Ramos (cell line): ENCODE results near the gene BRIX1.

ENCODE experiments used
- in situ Hi-C: fragments of 300-500 bp; cut with MboI; formaldehyde crosslinking; loops from one replicate; pipeline ENCODE4 v1.14.3; 2022; ENCODE audit warnings: low sequenced_read_pairs; ENCODE audit not compliant: unreplicated experiment

The BRIX1 gene, protein sequence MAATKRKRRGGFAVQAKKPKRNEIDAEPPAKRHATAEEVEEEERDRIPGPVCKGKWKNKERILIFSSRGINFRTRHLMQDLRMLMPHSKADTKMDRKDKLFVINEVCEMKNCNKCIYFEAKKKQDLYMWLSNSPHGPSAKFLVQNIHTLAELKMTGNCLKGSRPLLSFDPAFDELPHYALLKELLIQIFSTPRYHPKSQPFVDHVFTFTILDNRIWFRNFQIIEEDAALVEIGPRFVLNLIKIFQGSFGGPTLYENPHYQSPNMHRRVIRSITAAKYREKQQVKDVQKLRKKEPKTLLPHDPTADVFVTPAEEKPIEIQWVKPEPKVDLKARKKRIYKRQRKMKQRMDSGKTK

GRCh38 chr5:34915139-34915855 lies at the start of gene BRIX1, which contains the start of gene RAD1:
Gene BRIX1 (plus strand): TSS chr5:34915711. CDS start chr5:34915739, 28 bp downstream.
Gene RAD1 (minus strand): TSS chr5:34915504. CDS start chr5:34914892, 612 bp downstream.
- in situ Hi-C loops, result loop anchor here (25.0 kb wide), 1 partner anchor 1453 kb away; no protein-coding TSS in a partner anchor

GRCh38 chr5:34866989-34867471 lies 48.5 kb upstream of the BRIX1 start:
- in situ Hi-C loops, result no loop called here

- in situ Hi-C loops, result no loop called here
Observed at GRCh38 chr5:34867660-34868059, 47.9 kb upstream of the BRIX1 start.

- in situ Hi-C loops, result no loop called here
Observed at GRCh38 chr5:34868791-34869190, 46.7 kb upstream of the BRIX1 start.

DNA sequence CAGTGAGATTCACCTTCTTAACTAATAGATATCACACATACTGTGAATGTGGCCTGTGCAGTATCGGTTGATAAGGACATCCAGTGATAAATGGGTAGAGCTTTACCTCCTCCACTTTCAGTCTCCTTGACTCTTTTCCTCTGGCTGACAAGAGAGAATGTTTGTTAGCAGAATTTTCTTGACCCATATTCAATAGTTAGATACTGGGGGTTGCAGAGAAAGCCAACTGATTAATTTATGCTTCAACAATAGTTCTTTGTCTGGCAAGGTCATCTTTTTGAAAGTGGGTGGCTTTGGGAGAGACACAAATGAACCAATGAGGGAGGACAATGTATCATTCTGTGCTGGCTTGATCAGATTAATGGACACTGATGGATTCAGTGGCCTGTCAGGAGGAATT lies 46.3 kb upstream of the BRIX1 start:
- in situ Hi-C loops, result no loop called here

- in situ Hi-C loops, result no loop called here
Observed at GRCh38 chr5:34870382-34870781, 45.1 kb upstream of the BRIX1 start.

- in situ Hi-C loops, result loop anchor here (25.0 kb wide), 1 partner anchor 389 kb away; no protein-coding TSS in a partner anchor
Observed at GRCh38 chr5:34876275-34876674, 39.2 kb upstream of the BRIX1 start.

GRCh38 chr5:34881246-34881645 lies 34.3 kb upstream of the BRIX1 start:
- in situ Hi-C loops, result loop anchor here (25.0 kb wide), 1 partner anchor 394 kb away; no protein-coding TSS in a partner anchor

DNA sequence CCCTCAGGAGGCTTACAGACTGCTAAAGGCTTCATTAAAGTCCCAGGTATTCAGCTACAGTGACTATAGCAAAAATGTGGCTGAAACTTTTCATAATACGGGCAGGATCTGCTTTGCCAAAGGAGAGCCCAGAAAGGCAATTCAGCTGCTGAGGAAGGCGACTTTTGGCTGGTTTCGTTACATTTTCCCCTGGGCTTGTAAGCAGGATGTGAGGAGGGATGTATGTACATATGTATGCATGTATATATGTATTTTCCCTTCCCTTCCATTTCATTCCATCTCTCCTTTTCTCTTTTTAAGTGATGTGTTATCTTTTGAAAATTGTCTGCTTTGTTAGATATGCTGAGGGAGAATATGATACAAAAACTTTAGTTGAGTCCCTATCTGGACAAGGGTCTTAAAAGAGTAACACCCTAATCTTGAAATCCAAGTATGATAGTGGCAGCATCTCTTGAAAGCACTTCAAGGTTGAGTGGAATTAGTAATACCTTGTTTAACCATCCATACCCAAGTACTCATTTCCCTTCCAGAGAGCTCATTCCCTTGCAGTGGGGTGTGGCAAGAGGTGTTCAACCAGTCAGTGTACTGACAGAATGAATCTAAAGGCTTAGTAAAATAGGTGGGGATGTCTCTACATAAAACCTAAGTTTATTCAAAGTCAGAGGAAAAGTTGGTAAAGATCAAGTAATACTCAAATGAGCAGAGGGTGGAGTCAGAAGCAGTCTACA lies 29.0 kb upstream of the BRIX1 start:
- in situ Hi-C loops, result loop anchor here (25.0 kb wide), 1 partner anchor 399 kb away; no protein-coding TSS in a partner anchor

GRCh38 chr5:34889394-34889793 lies 26.1 kb upstream of the BRIX1 start:
- in situ Hi-C loops, result loop anchor here (25.0 kb wide), 1 partner anchor 402 kb away; no protein-coding TSS in a partner anchor

GRCh38 chr5:34891981-34892380 lies 23.5 kb upstream of the BRIX1 start:
- in situ Hi-C loops, result loop anchor here (25.0 kb wide), 1 partner anchor 405 kb away; no protein-coding TSS in a partner anchor

GRCh38 chr5:34892414-34892813 lies 23.1 kb upstream of the BRIX1 start:
- in situ Hi-C loops, result loop anchor here (25.0 kb wide), 1 partner anchor 405 kb away; no protein-coding TSS in a partner anchor

DNA sequence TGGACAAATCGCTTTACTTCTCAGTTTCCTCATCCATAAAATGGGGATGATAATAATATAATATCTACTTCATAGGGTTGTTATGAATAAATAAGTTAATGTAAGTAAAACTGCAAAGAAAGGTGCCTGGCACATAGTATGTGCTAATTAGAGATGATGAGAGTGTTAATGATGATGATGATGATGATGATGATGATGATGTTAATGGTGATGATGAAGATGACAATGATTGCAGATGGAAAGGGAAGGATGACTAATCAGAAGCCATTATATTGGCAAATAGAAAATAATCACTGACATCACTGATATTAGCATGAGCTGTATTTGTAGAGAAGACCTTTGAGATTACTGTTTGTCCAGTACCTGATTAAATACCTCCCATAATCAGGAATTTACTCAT lies 20.8 kb upstream of the BRIX1 start:
- in situ Hi-C loops, result loop anchor here (25.0 kb wide), 1 partner anchor 407 kb away; no protein-coding TSS in a partner anchor

DNA sequence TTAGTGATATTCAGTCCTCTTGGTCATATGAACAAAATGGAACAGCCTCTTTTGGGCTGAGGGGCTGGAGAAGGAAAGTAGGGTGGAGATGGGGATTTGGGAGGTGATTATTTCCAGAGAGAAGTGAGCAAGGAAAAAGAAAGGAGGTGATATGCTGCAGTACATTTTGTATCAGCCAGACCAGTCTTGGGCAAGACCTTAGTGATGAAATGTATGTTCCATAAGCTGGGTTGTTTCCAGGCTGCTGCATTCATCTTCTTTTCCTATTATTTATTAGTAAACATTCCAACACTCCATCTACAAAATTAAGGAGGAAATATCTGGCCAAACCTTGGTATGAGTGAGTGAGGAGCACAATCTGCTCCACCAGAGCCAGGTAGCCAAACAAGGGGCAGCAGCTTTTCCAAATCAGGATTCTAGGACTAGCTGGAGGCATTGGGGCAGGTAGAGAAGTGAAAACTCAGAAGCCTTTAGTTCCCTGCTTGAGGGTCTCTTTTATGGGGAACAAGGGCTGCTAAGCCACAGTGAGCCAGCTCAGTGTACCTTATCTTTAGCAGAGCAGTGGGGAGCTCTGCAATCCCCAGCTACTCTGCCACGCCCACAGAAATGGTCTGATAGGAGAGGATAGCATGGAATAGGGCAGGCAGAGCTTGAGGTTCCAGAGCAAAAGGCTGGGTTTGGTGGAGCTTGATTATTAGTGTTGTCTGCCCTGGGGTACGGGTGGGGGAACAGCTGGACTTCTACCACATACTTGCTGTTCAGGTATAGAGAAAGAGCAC lies 19.7 kb upstream of the BRIX1 start:
- in situ Hi-C loops, result loop anchor here (25.0 kb wide), 1 partner anchor 409 kb away; no protein-coding TSS in a partner anchor

GRCh38 chr5:34897646-34898045 lies 17.9 kb upstream of the BRIX1 start:
- in situ Hi-C loops, result loop anchor here (25.0 kb wide), 1 partner anchor 410 kb away; no protein-coding TSS in a partner anchor

GRCh38 chr5:34898258-34898895 lies 17.1 kb upstream of the BRIX1 start:
- in situ Hi-C loops, result loop anchor here (25.0 kb wide), 1 partner anchor 411 kb away; no protein-coding TSS in a partner anchor

GRCh38 chr5:34899066-34899465 lies 16.4 kb upstream of the BRIX1 start:
- in situ Hi-C loops, result loop anchor here (25.0 kb wide), 1 partner anchor 412 kb away; no protein-coding TSS in a partner anchor

DNA sequence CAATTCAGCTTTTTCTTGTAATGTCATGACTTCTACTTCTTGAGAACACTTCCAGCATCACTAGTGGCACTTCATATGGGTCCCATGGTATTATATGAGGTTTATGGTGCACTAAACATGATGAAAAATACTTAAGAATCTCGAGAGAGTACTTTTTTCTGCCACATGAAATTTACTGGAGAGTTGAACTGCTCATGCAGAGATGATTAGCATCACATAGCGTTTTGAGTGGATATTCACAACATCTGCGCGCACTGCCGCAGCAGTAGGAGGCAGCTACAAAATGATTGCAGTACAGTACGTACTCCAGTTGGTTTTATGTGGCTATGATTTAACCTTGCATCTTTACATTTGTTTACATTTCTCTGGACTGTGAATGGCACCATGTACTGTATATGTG lies 14.9 kb upstream of the BRIX1 start:
- in situ Hi-C loops, result loop anchor here (10.0 to 25.0 kb wide), 2 partner anchors 376 to 1438 kb away; no protein-coding TSS in a partner anchor
